Stomach (tissue), 9 donors: Measurements from ENCODE around the gene WDR77. TPM values are rescaled to one million over a fixed set of nuclear protein-coding genes. Genes with fewer than 3 reads are reported as not detected.

Experiments used
- DNase-seq, 2 donors: peaks; one replicate each; pipeline versions ENCODE4 v3.0.0 to v3.0.0-alpha.2; 2013 to 2019
- H3K27ac ChIP-seq, 5 donors: fragments of 200-600 bp in 4 of 5; sonication (generic) in 4 of 5; one replicate each; pipeline ENCODE4 v1.5.1; 2013 to 2019; ENCODE audit warnings: mild to moderate bottlenecking in 1 of 5, moderate library complexity in 1 of 5
- H3K27me3 ChIP-seq, 3 donors: fragments of 200-600 bp; sonication (generic); one replicate each; pipeline ENCODE4 v1.5.1; 2017 to 2019; ENCODE audit warnings: mixed run types in 1 of 3
- H3K36me3 ChIP-seq, 4 donors: fragments of 200-600 bp; sonication (generic); 1 replicate in 3 of 4; 2 replicates in 1 of 4; pipeline ENCODE4 v1.5.1; 2016 to 2019
- H3K4me1 ChIP-seq, 4 donors: fragments of 200-600 bp; sonication (generic); one replicate each; pipeline ENCODE4 v1.5.1; 2016 to 2019
- H3K4me3 ChIP-seq, 4 donors: fragments of 200-600 bp; sonication (generic) in 3 of 4; one replicate each; pipeline ENCODE4 v1.5.1; 2016 to 2019; ENCODE audit warnings: mild to moderate bottlenecking in 1 of 4
- H3K9me3 ChIP-seq, 4 donors: fragments of 200-600 bp; sonication (generic); one replicate each; pipeline ENCODE4 v1.5.1; 2016 to 2019
- EP300 ChIP-seq: sonication (generic); formaldehyde crosslinking; IDR thresholded peaks from one replicate; pipeline ENCODE4 v1.6.1; 2017; ENCODE audit warnings: antibody characterized with exemption
- POLR2A ChIP-seq, 4 donors: fragments of 450-650 bp; IDR thresholded peaks; one replicate each; pipeline ENCODE4 v1.6.1; 2016; ENCODE audit warnings: antibody characterized with exemption in 4 of 4, control low read depth in 2 of 4, mild to moderate bottlenecking in 1 of 4, moderate library complexity in 1 of 4
- POLR2AphosphoS5 ChIP-seq, 3 donors: sonication (generic); formaldehyde crosslinking; IDR thresholded peaks; one replicate each; pipeline ENCODE4 v1.6.1; 2016; ENCODE audit warnings: antibody characterized with exemption in 3 of 3
- WGBS, 5 donors: extraction: QIAGEN DNeasy Blood & Tissue Kit in 3 of 5; methylation state at CpG; one replicate each; pipeline versions ENCODE4 v1.1.5 to v1.1.7; 2013 to 2018; 5-methylcytosine and 5-hydroxymethylcytosine counted together
- intact Hi-C: fragments of 100-400 bp; cut with DNase I; formaldehyde crosslinking; loops from one replicate; pipeline ENCODE4 v1.15.1; 2023; ENCODE audit warnings: low total_unique reads
- polyA plus RNA-seq, 3 donors: library from polyadenylated mRNA; stranded (reverse); fragments of 200-250 nt; gene quantifications; one replicate each; pipeline ENCODE4 v1.2.3, GENCODE V29; 2013
- total RNA-seq, 5 donors: library from RNA; depleted of rRNA; stranded (reverse); fragments of >200 nt; gene quantifications; one replicate each; pipeline versions ENCODE4 v1.1.0 to v1.2.3, GENCODE V29; 2014 to 2016
- TF ChIP-seq, protein P1 (sequence below), 7 experiments: fragments of 450-650 bp in 4 of 7; fragments of 200-600 bp in 3 of 7; sonication (generic) in 3 of 7; IDR thresholded peaks; one replicate each; pipeline ENCODE4 v1.5.1; 2016 to 2019; ENCODE audit warnings: antibody characterized with exemption in 7 of 7, control low read depth in 2 of 7, mild to moderate bottlenecking in 1 of 7
- donor health status: healthy with polysubstance abuse.
- donor health status: Bipolar disorder and iron deficiency.
- donor health status: healthy.

The WDR77 gene
- total and polyA plus RNA-seq, 8 donors: 5.8 to 31.2 (median 21.6) TPM

GRCh38 chr1:111420377-111420776 lies 28.7 kb downstream of the WDR77 start:
- TF ChIP-seq POLR2AphosphoS5 (IDR thresholded peaks at IDR 0.05): no peak
- no peak for TF ChIP-seq EP300
- TF ChIP-seq, protein P1, sequence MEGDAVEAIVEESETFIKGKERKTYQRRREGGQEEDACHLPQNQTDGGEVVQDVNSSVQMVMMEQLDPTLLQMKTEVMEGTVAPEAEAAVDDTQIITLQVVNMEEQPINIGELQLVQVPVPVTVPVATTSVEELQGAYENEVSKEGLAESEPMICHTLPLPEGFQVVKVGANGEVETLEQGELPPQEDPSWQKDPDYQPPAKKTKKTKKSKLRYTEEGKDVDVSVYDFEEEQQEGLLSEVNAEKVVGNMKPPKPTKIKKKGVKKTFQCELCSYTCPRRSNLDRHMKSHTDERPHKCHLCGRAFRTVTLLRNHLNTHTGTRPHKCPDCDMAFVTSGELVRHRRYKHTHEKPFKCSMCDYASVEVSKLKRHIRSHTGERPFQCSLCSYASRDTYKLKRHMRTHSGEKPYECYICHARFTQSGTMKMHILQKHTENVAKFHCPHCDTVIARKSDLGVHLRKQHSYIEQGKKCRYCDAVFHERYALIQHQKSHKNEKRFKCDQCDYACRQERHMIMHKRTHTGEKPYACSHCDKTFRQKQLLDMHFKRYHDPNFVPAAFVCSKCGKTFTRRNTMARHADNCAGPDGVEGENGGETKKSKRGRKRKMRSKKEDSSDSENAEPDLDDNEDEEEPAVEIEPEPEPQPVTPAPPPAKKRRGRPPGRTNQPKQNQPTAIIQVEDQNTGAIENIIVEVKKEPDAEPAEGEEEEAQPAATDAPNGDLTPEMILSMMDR (IDR thresholded peaks at IDR 0.05): no peak
- no peak for TF ChIP-seq POLR2A (IDR thresholded peaks at IDR 0.05)
- Histone ChIP-seq H3K27me3 (no peaks in the 10 kb centered on the region), H3K4me3 (no peak overlapping the region), H3K4me1 (peaks cover 6 to 26% (median 20%) of the 10 kb centered on the region in 4 donors), H3K36me3 (peaks cover 0 to 10% (median 0%) of the 10 kb centered on the region in 4 donors), H3K9me3 (no peaks in the 10 kb centered on the region), H3K27ac (no peak overlapping the region)
- intact Hi-C loops: no loop called here
- WGBS, 5 donors: 78 to 84% (median 81%) methylated on average over 5 of the region's 5 CpGs
- no peak for DNase-seq

DNA sequence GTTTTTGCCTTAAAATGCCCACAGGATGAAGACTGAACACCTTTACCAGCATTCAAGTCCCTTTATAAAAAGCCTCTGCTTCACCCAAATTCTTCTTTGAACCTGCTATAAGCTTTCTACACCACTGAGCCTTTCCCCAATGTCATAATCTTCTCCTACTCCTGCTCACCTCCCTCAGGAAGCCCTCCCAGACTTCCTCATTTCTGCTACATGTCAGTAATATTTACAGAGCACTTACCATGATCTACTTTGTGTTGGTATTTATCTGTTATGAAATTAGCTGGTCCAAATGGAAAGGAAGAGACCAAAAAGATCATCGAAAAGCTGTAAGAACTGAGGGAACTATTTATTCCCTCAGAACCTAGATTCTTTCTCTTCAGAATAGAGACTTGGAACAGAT lies 30.0 kb downstream of the WDR77 start:
- intact Hi-C loops: no loop called here
- no peak overlapping the region for H3K27ac ChIP-seq
- H3K36me3 ChIP-seq: peaks cover 0 to 10% (median 9%) of the 10 kb centered on the region in 4 donors
- TF ChIP-seq EP300 (no peak), POLR2A (IDR thresholded peaks at IDR 0.05) (no peak), POLR2AphosphoS5 (IDR thresholded peaks at IDR 0.05) (no peak)
- TF ChIP-seq, protein P1 (IDR thresholded peaks at IDR 0.05): no peak
- no peaks in the 10 kb centered on the region for H3K9me3 ChIP-seq
- no peak for DNase-seq
- H3K4me3 ChIP-seq: no peak overlapping the region
- H3K27me3 ChIP-seq: no peaks in the 10 kb centered on the region
- WGBS, 5 donors: 93 to 100% (median 100%) methylated on average over 1 of the region's 1 CpG
- H3K4me1 ChIP-seq: peaks cover 6 to 26% (median 20%) of the 10 kb centered on the region in 4 donors

GRCh38 chr1:111417755-111418154 lies 31.3 kb downstream of the WDR77 start:
- Histone ChIP-seq H3K36me3 (peaks cover 0 to 11% (median 9%) of the 10 kb centered on the region in 4 donors), H3K27me3 (no peaks in the 10 kb centered on the region), H3K9me3 (no peaks in the 10 kb centered on the region), H3K4me1 (peaks cover 6 to 18% (median 15%) of the 10 kb centered on the region in 4 donors), H3K27ac (no peak overlapping the region), H3K4me3 (no peak overlapping the region)
- peak in 1 of 2 donors; percentile 47 for DNase-seq
- WGBS, 5 donors: 61 to 75% (median 66%) methylated on average over 1 of the region's 1 CpG
- TF ChIP-seq POLR2A (IDR thresholded peaks at IDR 0.05): no peak
- TF ChIP-seq POLR2AphosphoS5 (IDR thresholded peaks at IDR 0.05): peak in 1 of 3 donors; percentile 15
- TF ChIP-seq, protein P1 (IDR thresholded peaks at IDR 0.05): no peak
- TF ChIP-seq EP300: no peak
- intact Hi-C loops: no loop called here

DNA sequence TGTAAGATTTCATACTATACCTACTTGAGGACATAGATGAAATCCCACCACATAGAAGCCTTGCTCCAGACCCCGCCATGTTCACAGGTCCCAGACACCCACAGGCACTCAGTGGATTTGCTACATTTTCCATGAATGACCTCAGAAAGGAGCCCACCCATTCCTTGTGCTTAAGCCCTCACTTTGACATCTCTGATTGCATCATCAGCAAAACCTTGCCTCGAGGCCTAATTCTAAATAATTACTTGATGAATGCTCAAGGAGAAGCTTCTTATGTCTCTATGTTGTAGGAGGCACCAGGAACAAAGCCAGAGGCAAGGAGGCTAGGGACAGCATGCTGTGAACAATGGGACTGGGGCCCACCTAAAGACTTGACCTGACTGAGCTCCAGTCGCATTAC lies 33.6 kb downstream of the WDR77 start:
- no peak overlapping the region for H3K27ac ChIP-seq
- intact Hi-C loops: no loop called here
- no peaks in the 10 kb centered on the region for H3K9me3 ChIP-seq
- WGBS, 5 donors: 82 to 93% (median 84%) methylated on average over 3 of the region's 3 CpGs
- DNase-seq: no peak
- peaks cover 6 to 17% (median 13%) of the 10 kb centered on the region in 4 donors for H3K4me1 ChIP-seq
- TF ChIP-seq POLR2AphosphoS5 (IDR thresholded peaks at IDR 0.05): no peak
- TF ChIP-seq EP300: no peak
- TF ChIP-seq POLR2A (IDR thresholded peaks at IDR 0.05): no peak
- TF ChIP-seq, protein P1 (IDR thresholded peaks at IDR 0.05): no peak
- H3K36me3 ChIP-seq: peaks cover 0 to 11% (median 4%) of the 10 kb centered on the region in 4 donors
- no peaks in the 10 kb centered on the region for H3K27me3 ChIP-seq
- no peak overlapping the region for H3K4me3 ChIP-seq
